Activated CD8-positive, alpha-beta memory T cell treated with anti-CD3 and anti-CD28 coated beads for 48 hours (primary cell): ENCODE data around the gene MYBPC3.

Experiments
- DNase-seq, 3 experiments: peaks; one replicate each; pipeline ENCODE4 v3.0.0-alpha.2; 2020; ENCODE audit warnings: low read depth in 2 of 3, low spot score in 2 of 3

The MYBPC3 gene

DNA sequence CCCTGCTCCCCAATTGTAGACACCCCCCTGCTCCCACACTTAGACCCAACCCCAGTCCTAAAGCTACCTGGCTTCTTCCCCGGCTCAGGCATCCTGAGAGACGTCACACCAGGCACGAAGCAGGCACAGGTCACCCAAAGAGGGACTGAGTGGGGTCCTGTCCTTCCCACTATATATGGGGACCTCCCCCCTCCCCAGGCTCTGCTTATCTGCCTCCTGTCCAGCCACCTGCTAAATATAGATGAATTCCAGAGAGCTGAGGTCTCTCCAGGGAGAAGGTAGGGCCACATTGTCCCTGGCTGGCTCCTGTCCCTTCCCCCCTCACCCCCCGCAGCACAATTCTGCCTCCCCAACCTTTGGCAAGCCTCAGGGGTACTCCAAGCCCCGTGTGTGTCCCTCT lies at the start of gene MYBPC3:
Gene MYBPC3 (minus strand): TSS at position 147 of the 400 bp plus-strand sequence. CDS start 55 bp downstream, at position 92.
- DNase-seq: no peak

DNA sequence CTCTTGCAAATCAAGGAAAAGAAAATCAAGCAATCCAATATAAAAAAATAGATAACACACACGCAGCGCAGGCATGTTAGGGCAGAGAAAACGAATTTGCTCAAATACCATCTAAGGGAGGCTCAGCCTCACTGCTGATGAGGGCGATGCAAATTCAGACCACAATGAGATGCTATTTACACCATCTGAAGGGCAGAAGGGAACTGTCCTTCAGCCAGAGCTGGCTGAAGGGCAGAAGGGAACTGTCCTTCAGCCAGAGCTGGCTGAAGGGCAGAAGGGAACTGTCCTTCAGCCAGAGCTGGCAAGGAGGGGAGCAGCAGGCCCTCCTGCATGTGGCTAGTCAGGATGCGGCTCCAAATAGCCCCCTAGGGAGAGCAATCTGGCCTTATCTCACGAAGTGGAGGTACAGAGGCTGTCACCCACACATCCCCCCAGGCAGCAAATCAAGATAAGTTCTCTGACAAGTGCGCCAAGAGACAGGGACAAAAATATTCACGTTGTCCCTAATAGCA lies 48.3 kb upstream of the MYBPC3 start:
- DNase-seq: no peak

- no peak for DNase-seq
Measured at GRCh38 chr11:47399860-47400767, 47.6 kb upstream of the MYBPC3 start.

GRCh38 chr11:47398551-47398950 lies 46.0 kb upstream of the MYBPC3 start:
- no peak for DNase-seq

GRCh38 chr11:47398011-47398410 lies 45.5 kb upstream of the MYBPC3 start:
- no peak for DNase-seq

DNA sequence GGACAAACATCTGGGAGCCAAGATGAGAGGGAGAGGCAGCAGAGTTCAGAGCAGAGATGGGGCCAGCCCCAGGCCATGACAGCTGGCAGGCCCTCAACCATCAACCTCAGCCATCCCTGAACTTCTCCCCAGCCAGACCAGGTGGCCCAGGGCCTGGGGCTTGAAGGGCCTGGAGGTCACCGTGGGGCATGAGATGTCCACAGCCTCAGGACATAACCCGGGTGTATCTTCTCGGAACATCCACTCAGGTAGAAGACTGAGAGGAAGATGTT lies 43.5 kb upstream of the MYBPC3 start:
- no peak for DNase-seq

GRCh38 chr11:47395223-47396048 lies 42.9 kb upstream of the MYBPC3 start:
- peak in 1 of 3 experiments; percentile 14 for DNase-seq

DNA sequence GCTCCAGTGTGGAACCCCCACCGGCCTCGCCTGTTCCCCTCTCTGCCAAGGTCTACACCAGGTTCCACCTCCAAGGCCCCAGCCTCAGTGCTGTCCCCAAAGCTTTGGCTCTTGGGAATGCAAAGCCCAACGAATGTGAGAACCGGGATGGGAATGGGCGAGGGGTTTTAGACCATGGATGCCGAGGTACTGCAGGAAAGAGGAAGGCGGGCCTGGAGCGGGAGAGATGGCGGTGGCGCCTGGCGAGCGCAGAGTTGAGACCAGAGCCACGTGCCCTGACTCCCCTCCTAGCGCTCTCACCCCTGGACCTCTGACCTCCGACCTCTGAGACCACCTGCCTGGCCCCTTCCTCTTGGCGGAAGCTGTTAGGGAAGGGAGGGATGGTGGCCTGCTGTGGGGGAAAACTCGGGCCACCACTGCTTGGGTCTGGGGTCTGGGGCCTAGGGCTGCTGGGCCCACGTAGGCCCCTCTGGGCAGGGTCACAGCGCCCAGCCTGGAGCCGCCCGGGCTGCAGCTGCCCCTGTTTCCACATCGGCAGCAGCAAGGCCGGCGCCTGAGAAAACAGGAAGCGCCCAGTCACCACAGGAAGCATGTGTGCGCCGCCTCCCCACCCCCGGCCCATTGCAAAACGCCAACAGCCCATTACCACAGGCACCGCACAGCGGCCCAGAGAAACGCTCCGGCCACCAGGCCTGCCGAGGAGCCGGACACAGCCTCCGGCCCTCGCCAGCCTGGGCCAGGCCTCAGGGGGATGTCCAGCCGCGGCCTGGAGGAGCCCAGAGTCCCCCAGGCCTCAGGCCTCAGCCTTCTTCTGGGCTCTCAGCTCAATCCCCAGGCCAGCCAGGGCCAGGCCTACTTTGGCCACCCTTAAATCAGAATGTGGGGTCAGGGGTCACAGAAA lies 42.1 kb upstream of the MYBPC3 start:
- DNase-seq: no peak

DNA sequence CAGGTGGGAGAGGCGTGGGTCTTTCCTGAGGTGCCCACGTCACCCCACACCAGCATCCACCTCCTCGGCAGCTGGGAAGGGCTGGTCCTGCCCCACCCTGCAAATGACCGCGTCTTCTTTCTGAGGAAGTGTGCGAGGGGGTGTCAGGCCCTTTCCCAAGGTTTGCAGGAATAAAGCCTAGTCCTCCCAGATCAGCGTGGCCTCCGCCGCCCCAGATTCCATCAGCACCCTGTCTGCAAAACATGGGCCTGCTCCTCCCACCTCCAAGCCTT lies 41.5 kb upstream of the MYBPC3 start:
- peak in 1 of 3 experiments; percentile 13 for DNase-seq

DNA sequence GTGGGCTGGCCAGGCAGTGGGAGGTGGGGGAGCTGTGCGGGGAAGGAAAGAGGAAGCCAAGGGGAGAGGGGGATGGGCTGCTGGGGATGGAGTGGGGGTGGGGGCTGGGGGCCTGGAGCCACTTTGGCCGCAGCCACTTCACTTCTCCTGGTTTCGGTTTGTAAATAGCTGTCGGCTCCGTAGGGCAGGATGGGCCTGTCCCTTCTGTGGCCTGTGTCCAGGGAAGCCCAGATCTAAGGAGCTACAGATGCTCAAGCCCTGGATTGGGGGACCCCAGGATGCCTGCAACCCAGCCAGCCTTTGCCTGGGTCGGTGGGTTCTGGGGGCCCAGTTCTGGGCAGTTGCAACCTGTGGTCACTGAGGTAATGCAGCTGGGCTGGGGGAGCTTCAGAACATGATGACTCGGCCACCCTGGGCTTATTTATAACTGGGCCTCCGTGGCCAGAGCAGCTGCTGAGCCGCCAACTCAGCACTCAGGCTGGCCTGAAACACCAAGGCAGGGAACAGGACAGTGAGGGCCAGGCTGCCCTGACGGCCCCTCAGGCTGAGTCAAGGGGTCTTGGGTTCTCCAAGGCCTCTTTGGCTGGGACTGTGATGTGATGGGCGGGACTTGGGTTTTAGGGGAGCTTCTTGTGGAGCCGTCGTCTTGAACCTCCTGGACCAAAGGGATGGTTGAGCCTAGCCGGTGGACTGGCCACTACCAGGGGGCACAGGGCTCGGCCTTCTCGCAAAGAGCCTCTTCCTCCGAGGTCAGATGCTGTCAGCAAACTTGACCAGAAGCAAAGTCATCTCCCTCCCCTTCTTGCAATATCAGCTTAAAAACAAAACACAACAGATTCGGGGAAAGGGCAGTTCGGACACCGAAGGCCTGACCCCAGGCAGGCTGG lies 40.9 kb upstream of the MYBPC3 start:
- DNase-seq: no peak

DNA sequence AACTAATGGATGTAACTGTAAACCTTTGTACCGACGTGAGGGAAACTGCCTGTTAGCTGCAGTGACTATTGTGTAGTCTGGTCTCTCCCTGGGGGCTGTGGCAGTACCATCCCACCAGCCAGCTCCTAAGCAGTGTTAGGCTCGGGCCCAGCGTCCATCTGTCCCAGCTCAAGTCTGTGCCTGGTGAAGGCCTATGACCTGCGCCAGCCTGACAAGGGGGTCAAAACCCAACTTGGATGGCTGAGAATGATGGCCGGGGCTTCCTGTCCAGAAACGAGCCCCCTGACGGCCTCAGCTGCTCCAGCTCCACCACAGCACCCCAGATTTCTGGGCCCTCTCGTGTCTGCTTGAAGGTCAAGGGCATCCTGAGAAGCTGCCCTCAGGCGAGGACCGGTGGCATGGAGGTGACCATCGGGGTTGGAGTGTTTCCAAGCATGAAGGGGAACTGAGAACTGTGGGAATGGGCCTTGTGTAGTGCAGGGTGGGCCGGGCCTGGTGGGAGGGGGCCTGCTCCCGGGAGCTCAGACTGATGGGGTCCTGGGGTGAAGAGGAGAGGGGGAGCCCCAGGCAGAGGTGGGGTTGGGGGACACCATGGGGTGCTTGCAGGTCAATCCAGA lies 40.2 kb upstream of the MYBPC3 start:
- DNase-seq: no peak

DNA sequence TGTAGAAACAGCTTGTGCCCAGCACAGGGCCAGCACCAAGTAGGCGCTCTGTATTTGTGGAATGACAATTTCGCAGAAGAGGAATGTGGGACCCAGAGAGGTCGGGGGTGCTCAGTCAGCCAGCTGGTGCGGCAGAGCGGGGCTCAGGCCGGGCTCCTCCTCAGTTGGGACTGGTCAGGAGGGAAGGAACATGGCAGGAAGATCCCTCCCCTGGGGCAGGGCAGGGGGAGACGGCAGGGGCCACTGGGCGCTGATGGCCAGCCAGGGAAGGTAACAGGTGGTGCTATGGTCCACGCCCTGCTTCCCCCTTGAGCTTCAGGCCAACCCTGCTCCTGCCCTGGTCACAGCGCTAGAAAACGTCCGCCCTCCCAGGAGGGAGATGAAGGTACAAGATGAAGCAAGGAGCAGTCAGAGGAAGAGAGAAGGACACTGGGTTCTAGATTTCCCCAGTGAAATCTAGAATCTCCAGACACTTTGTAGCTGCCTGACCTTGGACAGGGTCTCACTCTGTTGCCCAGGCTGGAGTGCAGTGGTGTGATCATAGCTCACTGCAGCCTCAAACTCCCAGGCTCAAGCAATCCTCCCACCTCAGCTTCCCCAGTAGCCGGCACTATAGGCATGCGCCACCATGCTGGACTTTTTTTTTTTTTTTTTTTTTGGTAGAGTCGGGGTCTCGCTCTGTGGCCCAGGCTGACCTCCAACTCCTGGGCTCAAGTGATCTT lies 39.4 kb upstream of the MYBPC3 start:
- no peak for DNase-seq

DNA sequence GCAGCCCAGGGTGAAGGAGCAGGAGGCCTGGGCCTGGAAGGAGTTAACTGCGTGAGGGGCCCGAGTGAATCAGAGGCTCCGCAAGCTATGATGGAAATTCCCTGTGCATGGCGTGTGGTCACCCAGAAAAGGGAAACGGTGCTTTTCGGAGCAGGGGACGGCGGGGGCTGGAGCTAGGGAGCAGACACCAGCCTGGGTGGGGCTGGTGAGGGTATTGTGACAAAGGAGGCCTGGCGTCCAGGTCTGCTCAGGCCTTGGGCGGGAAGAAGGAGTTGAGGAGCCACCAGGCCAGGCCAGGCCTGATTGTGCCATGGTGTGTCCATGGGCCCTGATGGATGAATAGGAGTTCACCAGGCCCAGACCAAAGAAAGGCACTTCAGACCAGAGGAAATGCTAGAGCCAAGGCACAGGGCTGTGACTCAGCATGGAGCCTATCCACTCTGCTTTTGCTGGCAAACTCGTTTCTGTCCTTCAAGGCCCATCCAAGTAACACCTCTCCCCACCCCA lies 38.6 kb upstream of the MYBPC3 start:
- DNase-seq: no peak

DNA sequence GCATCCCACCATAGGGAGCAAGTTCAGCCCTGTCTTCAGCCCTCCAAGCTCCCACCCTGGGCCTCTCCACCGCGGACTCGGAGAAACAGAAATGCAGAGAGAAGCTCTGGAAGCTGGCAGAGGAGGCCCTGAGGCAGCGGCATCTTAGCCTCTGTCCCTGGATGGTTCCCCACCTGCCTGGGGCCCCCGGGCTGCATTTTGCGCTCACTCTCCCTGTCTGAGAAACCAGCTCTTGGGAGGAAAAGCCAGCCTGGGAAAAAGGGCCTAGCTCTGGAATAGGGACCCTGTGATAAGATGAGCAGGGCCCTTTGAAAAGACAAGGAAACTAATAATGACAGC lies 37.9 kb upstream of the MYBPC3 start:
- no peak for DNase-seq

DNA sequence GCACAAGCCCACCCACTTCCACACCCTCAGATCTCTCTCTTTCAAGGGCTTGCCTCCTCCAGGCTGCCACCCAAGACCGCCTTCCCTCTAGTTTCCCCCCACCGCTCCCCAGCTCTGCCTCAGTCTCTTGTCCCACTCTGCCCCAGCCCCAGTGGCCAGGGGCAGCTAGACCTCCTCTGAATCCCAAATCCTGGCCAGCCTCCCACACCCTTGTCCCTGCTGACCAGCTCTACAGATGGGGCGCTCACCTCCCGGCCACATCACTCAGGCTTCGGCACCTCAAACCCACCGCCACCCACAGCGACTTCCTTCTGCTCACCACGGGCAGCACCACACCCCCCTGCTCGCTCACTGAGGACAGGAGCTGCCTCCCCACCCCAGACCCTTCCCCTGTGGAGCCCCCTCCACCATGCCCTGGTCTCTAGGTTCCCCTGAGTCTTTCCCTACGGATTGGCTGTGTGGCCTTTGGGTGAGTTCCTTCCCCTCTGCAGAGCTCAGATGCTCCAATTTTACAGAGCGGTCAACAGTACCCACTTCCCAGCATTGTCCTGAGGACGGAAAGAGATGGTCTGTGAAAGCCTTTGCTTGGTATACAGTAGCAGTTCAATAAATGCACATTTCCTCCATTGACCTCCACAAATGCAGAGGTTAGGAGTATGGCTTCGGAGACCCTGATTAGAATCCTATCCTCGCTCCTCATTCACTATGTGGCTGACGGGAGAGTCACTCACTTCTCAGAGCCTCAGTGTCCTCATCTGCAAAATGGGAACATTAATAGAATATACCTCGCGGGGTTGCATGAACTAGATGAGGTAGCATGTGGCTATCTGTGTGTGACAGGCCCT lies 37.3 kb upstream of the MYBPC3 start:
- DNase-seq: no peak

- DNase-seq: no peak
Measured at GRCh38 chr11:47388697-47389576, 36.4 kb upstream of the MYBPC3 start.

- no peak for DNase-seq
Measured at GRCh38 chr11:47387944-47388696, 35.6 kb upstream of the MYBPC3 start.
